HEK293 (cell line): ENCODE data around the gene PER1.
A peak's percentile ranks its signal among the peaks of the same experiment; 100 is the strongest.

Experiments used
- CTCF ChIA-PET: fragments of 350-600 bp; formaldehyde crosslinking; extraction: SDS; loops from one replicate; lab custom pipeline; 2021; ENCODE audit warnings: antibody characterized with exemption; lab: Yijun Ruan, JAX
- POLR2A ChIA-PET: fragments of 300-600 bp; formaldehyde crosslinking; extraction: SDS; loops from one replicate; lab custom pipeline; 2020; ENCODE audit warnings: antibody characterized with exemption, inconsistent platforms; lab: Yijun Ruan, JAX
- H3K27ac ChIP-seq: fragments of 200-500 bp; sonication (Bioruptor generic); 2 replicates; pipeline ENCODE4 v1.5.1; 2014; ENCODE audit warnings: low read depth, low read length, control low read depth, inconsistent platforms; ENCODE audit errors: extremely low read depth
- H3K36me3 ChIP-seq, 2 experiments: fragments of 200-500 bp in 1 of 2; sonication (Bioruptor generic) in 1 of 2; 1 replicate in 1 of 2; 2 replicates in 1 of 2; pipeline ENCODE4 v1.5.1; 2014 to 2017; ENCODE audit warnings: inconsistent platforms in 2 of 2, low read length in 2 of 2; ENCODE audit not compliant: control insufficient read depth in 2 of 2, insufficient read depth in 1 of 2
- H3K4me1 ChIP-seq: fragments of 200-500 bp; sonication (Bioruptor generic); 2 replicates; pipeline ENCODE4 v1.5.1; 2014; ENCODE audit warnings: mild to moderate bottlenecking, low read length, inconsistent platforms; ENCODE audit not compliant: control insufficient read depth, insufficient read depth
- H3K4me3 ChIP-seq: 2 replicates; pipeline ENCODE4 v1.5.1; 2011; ENCODE audit warnings: low read depth, mild to moderate bottlenecking, control low read depth, low read length, moderate library complexity
- H3K9me3 ChIP-seq: fragments of 200-500 bp; sonication (Bioruptor generic); 2 replicates; pipeline ENCODE4 v1.5.1; 2014; ENCODE audit warnings: low read depth, low read length, inconsistent platforms; ENCODE audit not compliant: control insufficient read depth, insufficient read depth
- GLI4 ChIP-seq: fragments of 450-650 bp; formaldehyde crosslinking; IDR thresholded peaks from 2 replicates; pipeline ENCODE4 v1.5.1; 2016; ENCODE audit warnings: missing biosample characterization, missing genetic modification characterization
- GLIS2 ChIP-seq: fragments of 450-650 bp; formaldehyde crosslinking; IDR thresholded peaks from 2 replicates; pipeline ENCODE4 v1.5.1; 2016; ENCODE audit warnings: missing biosample characterization, missing genetic modification characterization
- IKZF3 ChIP-seq: fragments of 450-650 bp; IDR thresholded peaks from 2 replicates; pipeline ENCODE4 v1.5.0; 2018; ENCODE audit warnings: missing biosample characterization, mild to moderate bottlenecking, missing genetic modification characterization, moderate library complexity
- MZF1 ChIP-seq: fragments of 450-650 bp; formaldehyde crosslinking; IDR thresholded peaks from 2 replicates; pipeline ENCODE4 v1.5.1; 2017; ENCODE audit warnings: missing biosample characterization, missing genetic modification characterization, borderline replicate concordance
- ZEB2 ChIP-seq: fragments of 450-650 bp; formaldehyde crosslinking; IDR thresholded peaks from 2 replicates; pipeline ENCODE4 v1.5.1; 2016; ENCODE audit warnings: missing biosample characterization, missing genetic modification characterization
- ZFP37 ChIP-seq: fragments of 450-650 bp; formaldehyde crosslinking; IDR thresholded peaks from 2 replicates; pipeline ENCODE4 v1.5.1; 2016; ENCODE audit warnings: missing biosample characterization, missing genetic modification characterization
- ZNF23 ChIP-seq: fragments of 450-650 bp; formaldehyde crosslinking; IDR thresholded peaks from 2 replicates; pipeline ENCODE4 v1.5.1; 2016; ENCODE audit warnings: missing biosample characterization, missing genetic modification characterization, borderline replicate concordance
- ZNF26 ChIP-seq: fragments of 450-650 bp; formaldehyde crosslinking; IDR thresholded peaks from 2 replicates; pipeline ENCODE4 v1.5.1; 2016; ENCODE audit warnings: missing biosample characterization, missing genetic modification characterization
- ZNF423 ChIP-seq: fragments of 450-650 bp; formaldehyde crosslinking; IDR thresholded peaks from 2 replicates; pipeline ENCODE4 v1.5.1; 2016; ENCODE audit warnings: missing biosample characterization, missing genetic modification characterization
- ZNF596 ChIP-seq: fragments of 450-650 bp; IDR thresholded peaks from 2 replicates; pipeline ENCODE4 v1.5.0; 2018; ENCODE audit warnings: missing biosample characterization, mild to moderate bottlenecking, missing genetic modification characterization, moderate library complexity
- ZNF621 ChIP-seq: fragments of 450-650 bp; formaldehyde crosslinking; IDR thresholded peaks from 2 replicates; pipeline ENCODE4 v1.5.1; 2017; ENCODE audit warnings: missing biosample characterization, missing genetic modification characterization
- ZNF624 ChIP-seq: fragments of 450-650 bp; formaldehyde crosslinking; IDR thresholded peaks from 2 replicates; pipeline ENCODE4 v1.5.1; 2017; ENCODE audit warnings: missing biosample characterization, missing genetic modification characterization
- ZNF654 ChIP-seq: fragments of 450-650 bp; formaldehyde crosslinking; IDR thresholded peaks from 2 replicates; pipeline ENCODE4 v1.5.1; 2016; ENCODE audit warnings: low read depth, missing biosample characterization, missing genetic modification characterization
- ZNF664 ChIP-seq: fragments of 450-650 bp; formaldehyde crosslinking; IDR thresholded peaks from 2 replicates; pipeline ENCODE4 v1.5.1; 2016; ENCODE audit warnings: missing biosample characterization, missing genetic modification characterization
- TF ChIP-seq, protein P1 (sequence below): fragments of 450-650 bp; IDR thresholded peaks from 2 replicates; pipeline ENCODE4 v1.5.1; 2018; ENCODE audit warnings: missing biosample characterization, missing genetic modification characterization
- TF ChIP-seq, protein P2 (sequence below): sonication (generic); formaldehyde crosslinking; IDR thresholded peaks from 2 replicates; pipeline ENCODE4 v1.8.1; 2022; ENCODE audit warnings: mild to moderate bottlenecking, moderate library complexity, missing genetic modification reagents
- TF ChIP-seq, protein P3 (sequence below): fragments of 450-650 bp; formaldehyde crosslinking; conservative IDR thresholded peaks from 2 replicates; pipeline ENCODE4 v1.5.1; 2016; ENCODE audit warnings: low read depth, missing biosample characterization, missing genetic modification characterization
- TF ChIP-seq, protein P4 (sequence below): fragments of 450-650 bp; formaldehyde crosslinking; IDR thresholded peaks from 2 replicates; pipeline ENCODE4 v1.5.1; 2016; ENCODE audit warnings: missing biosample characterization, missing genetic modification characterization
- TF ChIP-seq, protein P5 (sequence below): fragments of 450-650 bp; formaldehyde crosslinking; IDR thresholded peaks from 2 replicates; pipeline ENCODE4 v1.5.1; 2016; ENCODE audit warnings: missing biosample characterization, missing genetic modification characterization
- TF ChIP-seq, protein P6 (sequence below): fragments of 450-650 bp; formaldehyde crosslinking; IDR thresholded peaks from 2 replicates; pipeline ENCODE4 v1.5.1; 2017; ENCODE audit warnings: missing biosample characterization, missing genetic modification characterization

The PER1 gene

GRCh38 chr17:8138672-8139371 lies 13.4 kb downstream of the PER1 start (continued):
- no peak for TF ChIP-seq ZNF26 (tag by site-specific recombination)
- TF ChIP-seq ZNF423 (tag by site-specific recombination): no peak
- no peak for TF ChIP-seq MZF1 (tag by site-specific recombination)
- TF ChIP-seq, protein P1, sequence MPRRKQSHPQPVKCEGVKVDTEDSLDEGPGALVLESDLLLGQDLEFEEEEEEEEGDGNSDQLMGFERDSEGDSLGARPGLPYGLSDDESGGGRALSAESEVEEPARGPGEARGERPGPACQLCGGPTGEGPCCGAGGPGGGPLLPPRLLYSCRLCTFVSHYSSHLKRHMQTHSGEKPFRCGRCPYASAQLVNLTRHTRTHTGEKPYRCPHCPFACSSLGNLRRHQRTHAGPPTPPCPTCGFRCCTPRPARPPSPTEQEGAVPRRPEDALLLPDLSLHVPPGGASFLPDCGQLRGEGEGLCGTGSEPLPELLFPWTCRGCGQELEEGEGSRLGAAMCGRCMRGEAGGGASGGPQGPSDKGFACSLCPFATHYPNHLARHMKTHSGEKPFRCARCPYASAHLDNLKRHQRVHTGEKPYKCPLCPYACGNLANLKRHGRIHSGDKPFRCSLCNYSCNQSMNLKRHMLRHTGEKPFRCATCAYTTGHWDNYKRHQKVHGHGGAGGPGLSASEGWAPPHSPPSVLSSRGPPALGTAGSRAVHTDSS: no peak
- no peak for TF ChIP-seq ZNF621 (tag by site-specific recombination)
- TF ChIP-seq, protein P2, sequence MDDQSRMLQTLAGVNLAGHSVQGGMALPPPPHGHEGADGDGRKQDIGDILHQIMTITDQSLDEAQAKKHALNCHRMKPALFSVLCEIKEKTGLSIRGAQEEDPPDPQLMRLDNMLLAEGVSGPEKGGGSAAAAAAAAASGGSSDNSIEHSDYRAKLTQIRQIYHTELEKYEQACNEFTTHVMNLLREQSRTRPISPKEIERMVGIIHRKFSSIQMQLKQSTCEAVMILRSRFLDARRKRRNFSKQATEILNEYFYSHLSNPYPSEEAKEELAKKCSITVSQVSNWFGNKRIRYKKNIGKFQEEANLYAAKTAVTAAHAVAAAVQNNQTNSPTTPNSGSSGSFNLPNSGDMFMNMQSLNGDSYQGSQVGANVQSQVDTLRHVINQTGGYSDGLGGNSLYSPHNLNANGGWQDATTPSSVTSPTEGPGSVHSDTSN (CRISPR knock-in tag): peak; percentile 80; the same call in 1 of the 2 replicates
- TF ChIP-seq ZNF624 (tag by site-specific recombination): no peak
- peak; percentile 97 for TF ChIP-seq ZEB2 (tag by site-specific recombination)
- peak; percentile 88 for TF ChIP-seq ZNF654
- TF ChIP-seq GLI4 (tag by site-specific recombination): 0 out of 2 replicates have a peak, but pooled peaks have one; percentile 68
- 0 out of 2 replicates have a peak, but pooled peaks have one; percentile 23 for TF ChIP-seq GLIS2
- peak; percentile 81; the same call in 1 of the 2 replicates for TF ChIP-seq ZFP37 (tag by site-specific recombination)
- TF ChIP-seq, protein P3, sequence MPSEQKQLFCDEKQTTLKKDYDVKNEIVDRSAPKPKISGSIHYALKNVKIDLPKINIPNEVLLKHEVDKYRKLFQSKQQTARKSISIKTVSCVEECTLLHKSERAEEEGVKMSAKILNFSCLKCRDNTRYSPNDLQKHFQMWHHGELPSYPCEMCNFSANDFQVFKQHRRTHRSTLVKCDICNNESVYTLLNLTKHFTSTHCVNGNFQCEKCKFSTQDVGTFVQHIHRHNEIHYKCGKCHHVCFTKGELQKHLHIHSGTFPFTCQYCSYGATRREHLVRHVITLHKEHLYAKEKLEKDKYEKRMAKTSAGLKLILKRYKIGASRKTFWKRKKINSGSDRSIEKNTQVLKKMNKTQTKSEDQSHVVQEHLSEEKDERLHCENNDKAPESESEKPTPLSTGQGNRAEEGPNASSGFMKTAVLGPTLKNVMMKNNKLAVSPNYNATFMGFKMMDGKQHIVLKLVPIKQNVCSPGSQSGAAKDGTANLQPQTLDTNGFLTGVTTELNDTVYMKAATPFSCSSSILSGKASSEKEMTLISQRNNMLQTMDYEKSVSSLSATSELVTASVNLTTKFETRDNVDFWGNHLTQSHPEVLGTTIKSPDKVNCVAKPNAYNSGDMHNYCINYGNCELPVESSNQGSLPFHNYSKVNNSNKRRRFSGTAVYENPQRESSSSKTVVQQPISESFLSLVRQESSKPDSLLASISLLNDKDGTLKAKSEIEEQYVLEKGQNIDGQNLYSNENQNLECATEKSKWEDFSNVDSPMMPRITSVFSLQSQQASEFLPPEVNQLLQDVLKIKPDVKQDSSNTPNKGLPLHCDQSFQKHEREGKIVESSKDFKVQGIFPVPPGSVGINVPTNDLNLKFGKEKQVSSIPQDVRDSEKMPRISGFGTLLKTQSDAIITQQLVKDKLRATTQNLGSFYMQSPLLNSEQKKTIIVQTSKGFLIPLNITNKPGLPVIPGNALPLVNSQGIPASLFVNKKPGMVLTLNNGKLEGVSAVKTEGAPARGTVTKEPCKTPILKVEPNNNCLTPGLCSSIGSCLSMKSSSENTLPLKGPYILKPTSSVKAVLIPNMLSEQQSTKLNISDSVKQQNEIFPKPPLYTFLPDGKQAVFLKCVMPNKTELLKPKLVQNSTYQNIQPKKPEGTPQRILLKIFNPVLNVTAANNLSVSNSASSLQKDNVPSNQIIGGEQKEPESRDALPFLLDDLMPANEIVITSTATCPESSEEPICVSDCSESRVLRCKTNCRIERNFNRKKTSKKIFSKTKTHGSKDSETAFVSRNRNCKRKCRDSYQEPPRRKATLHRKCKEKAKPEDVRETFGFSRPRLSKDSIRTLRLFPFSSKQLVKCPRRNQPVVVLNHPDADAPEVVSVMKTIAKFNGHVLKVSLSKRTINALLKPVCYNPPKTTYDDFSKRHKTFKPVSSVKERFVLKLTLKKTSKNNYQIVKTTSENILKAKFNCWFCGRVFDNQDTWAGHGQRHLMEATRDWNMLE (tag by site-specific recombination): 0 out of 2 replicates have a peak, but pooled peaks have one; percentile 14
- TF ChIP-seq IKZF3: peak; percentile 100
- TF ChIP-seq ZNF596 (tag by site-specific recombination): peak; percentile 36; the same call in 1 of the 2 replicates

GRCh38 chr17:8138374-8138671 lies 13.9 kb downstream of the PER1 start:
- peak overlapping the region; percentile 28 for H3K4me3 ChIP-seq
- no peaks in the 10 kb centered on the region for H3K9me3 ChIP-seq
- ChIA-PET CTCF (interaction anchor here (0.6 to 7.1 kb wide), 22 partner anchors 10 to 224 kb away, joined by 3 to 91 read pairs (median 5); partner anchors contain the start of genes ALOXE3, HES7, PER1 and TMEM107), POLR2A (interaction anchor here (0.7 to 4.5 kb wide), 12 partner anchors 12 to 72 kb away, joined by 3 to 31 read pairs (median 4); partner anchors contain the start of genes AURKB and HES7)
- peak overlapping the region; percentile 32 for H3K27ac ChIP-seq
- 0 out of 2 replicates have a peak, but pooled peaks cover 4% of the 10 kb centered on the region for H3K4me1 ChIP-seq
- peaks cover 0 to 31% of the 10 kb centered on the region in 2 experiments; a peak in 1 of 3 replicates for H3K36me3 ChIP-seq
- TF ChIP-seq, protein P4, sequence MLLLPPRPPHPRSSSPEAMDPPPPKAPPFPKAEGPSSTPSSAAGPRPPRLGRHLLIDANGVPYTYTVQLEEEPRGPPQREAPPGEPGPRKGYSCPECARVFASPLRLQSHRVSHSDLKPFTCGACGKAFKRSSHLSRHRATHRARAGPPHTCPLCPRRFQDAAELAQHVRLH (tag by site-specific recombination): peak; percentile 56; the same call in 1 of the 2 replicates
- TF ChIP-seq, protein P5, sequence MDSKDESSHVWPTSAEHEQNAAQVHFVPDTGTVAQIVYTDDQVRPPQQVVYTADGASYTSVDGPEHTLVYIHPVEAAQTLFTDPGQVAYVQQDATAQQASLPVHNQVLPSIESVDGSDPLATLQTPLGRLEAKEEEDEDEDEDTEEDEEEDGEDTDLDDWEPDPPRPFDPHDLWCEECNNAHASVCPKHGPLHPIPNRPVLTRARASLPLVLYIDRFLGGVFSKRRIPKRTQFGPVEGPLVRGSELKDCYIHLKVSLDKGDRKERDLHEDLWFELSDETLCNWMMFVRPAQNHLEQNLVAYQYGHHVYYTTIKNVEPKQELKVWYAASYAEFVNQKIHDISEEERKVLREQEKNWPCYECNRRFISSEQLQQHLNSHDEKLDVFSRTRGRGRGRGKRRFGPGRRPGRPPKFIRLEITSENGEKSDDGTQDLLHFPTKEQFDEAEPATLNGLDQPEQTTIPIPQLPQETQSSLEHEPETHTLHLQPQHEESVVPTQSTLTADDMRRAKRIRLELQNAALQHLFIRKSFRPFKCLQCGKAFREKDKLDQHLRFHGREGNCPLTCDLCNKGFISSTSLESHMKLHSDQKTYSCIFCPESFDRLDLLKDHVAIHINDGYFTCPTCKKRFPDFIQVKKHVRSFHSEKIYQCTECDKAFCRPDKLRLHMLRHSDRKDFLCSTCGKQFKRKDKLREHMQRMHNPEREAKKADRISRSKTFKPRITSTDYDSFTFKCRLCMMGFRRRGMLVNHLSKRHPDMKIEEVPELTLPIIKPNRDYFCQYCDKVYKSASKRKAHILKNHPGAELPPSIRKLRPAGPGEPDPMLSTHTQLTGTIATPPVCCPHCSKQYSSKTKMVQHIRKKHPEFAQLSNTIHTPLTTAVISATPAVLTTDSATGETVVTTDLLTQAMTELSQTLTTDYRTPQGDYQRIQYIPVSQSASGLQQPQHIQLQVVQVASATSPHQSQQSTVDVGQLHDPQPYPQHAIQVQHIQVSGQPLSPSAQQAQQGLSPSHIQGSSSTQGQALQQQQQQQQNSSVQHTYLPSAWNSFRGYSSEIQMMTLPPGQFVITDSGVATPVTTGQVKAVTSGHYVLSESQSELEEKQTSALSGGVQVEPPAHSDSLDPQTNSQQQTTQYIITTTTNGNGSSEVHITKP (tag by site-specific recombination): peak; percentile 66; the same call in 1 of the 2 replicates
- TF ChIP-seq ZNF664 (tag by site-specific recombination): no peak
- TF ChIP-seq ZNF23 (tag by site-specific recombination): no peak
- TF ChIP-seq, protein P6, sequence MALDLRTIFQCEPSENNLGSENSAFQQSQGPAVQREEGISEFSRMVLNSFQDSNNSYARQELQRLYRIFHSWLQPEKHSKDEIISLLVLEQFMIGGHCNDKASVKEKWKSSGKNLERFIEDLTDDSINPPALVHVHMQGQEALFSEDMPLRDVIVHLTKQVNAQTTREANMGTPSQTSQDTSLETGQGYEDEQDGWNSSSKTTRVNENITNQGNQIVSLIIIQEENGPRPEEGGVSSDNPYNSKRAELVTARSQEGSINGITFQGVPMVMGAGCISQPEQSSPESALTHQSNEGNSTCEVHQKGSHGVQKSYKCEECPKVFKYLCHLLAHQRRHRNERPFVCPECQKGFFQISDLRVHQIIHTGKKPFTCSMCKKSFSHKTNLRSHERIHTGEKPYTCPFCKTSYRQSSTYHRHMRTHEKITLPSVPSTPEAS (tag by site-specific recombination): no peak
